ENCODE data around the gene B3GAT3. TPM values are rescaled to one million over a fixed set of nuclear protein-coding genes. Genes with fewer than 3 reads are reported as not detected.
A peak's percentile ranks its signal among the peaks of the same experiment; 100 is the strongest.

The B3GAT3 gene
- total and polyA plus RNA-seq, 10 of the 15 experiments (the other 5 are each of a cell fraction or from before 2014, with no cell fraction given), result 0.31 to 52.7 (median 29.8) TPM

DNA sequence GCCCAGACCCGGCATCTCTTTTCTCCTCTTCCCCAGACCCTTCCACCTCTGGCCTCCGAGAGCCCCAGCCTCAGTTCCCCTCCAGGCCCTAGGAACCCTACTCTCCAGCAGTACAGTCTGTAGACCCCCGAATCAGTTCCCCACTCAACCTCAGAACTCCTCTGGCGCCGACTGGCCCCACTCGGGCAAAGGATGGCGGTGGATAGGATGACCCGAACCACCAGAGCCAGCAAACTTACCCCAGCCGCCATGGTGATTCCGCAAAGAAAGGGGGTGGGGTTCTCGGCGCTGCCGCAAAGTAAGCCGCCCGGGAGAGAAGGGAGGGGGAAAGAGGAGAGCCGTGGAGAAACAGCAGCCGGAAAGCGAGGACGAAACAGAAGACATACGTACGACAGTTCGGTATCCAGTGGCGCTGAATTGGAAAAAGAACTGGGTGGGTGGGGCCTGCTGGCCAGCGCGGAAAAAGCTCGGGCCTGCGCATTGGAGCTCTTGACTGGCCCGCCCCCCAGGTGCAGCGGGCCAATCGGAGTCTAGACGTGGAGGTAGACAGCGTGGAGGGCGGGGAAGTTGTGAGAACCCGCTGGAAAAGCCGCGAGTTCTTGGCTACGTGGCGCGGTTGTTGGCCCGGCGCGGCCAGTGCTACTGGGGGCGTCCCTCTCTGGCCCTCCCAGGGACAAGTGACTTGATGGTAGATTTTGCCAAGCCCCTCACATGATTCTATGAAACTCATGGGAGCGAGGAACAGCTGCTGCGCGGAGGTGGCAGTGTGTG, 48.0 kb downstream of the B3GAT3 start, which contains the start of gene EEF1G (continued):
- peak; percentile 68; the same call in 2 of the 3 replicates for TF ChIP-seq POU2F2 (IDR thresholded peaks at IDR 0.05; ENCODE audit: borderline replicate concordance, low read depth, low read length)
- no peak for TF ChIP-seq WRNIP1 (IDR thresholded peaks at IDR 0.05; ENCODE audit: borderline replicate concordance, low read depth, low read length)
- TF ChIP-seq, protein P1, sequence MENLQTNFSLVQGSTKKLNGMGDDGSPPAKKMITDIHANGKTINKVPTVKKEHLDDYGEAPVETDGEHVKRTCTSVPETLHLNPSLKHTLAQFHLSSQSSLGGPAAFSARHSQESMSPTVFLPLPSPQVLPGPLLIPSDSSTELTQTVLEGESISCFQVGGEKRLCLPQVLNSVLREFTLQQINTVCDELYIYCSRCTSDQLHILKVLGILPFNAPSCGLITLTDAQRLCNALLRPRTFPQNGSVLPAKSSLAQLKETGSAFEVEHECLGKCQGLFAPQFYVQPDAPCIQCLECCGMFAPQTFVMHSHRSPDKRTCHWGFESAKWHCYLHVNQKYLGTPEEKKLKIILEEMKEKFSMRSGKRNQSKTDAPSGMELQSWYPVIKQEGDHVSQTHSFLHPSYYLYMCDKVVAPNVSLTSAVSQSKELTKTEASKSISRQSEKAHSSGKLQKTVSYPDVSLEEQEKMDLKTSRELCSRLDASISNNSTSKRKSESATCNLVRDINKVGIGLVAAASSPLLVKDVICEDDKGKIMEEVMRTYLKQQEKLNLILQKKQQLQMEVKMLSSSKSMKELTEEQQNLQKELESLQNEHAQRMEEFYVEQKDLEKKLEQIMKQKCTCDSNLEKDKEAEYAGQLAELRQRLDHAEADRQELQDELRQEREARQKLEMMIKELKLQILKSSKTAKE (IDR thresholded peaks at IDR 0.05; ENCODE audit: low read depth, poor library complexity, severe bottlenecking), result peak; percentile 49
- no peak for TF ChIP-seq ETV6 (conservative IDR thresholded peaks at IDR 0.05 in 1 of 2, IDR thresholded peaks at IDR 0.05 in 1 of 2; ENCODE audit: borderline replicate concordance in 1 of 2, low read depth in 1 of 2)
- TF ChIP-seq, protein P2, sequence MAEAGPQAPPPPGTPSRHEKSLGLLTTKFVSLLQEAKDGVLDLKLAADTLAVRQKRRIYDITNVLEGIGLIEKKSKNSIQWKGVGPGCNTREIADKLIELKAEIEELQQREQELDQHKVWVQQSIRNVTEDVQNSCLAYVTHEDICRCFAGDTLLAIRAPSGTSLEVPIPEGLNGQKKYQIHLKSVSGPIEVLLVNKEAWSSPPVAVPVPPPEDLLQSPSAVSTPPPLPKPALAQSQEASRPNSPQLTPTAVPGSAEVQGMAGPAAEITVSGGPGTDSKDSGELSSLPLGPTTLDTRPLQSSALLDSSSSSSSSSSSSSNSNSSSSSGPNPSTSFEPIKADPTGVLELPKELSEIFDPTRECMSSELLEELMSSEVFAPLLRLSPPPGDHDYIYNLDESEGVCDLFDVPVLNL (IDR thresholded peaks at IDR 0.05; ENCODE audit: low read depth, low read length), result peak; percentile 73
- no peak for TF ChIP-seq SUPT20H (IDR thresholded peaks at IDR 0.05; ENCODE audit: borderline replicate concordance, control insufficient read depth, low read depth, low read length)
- TF ChIP-seq FOXM1 (IDR thresholded peaks at IDR 0.05; ENCODE audit: low read depth, low read length), result 0 out of 2 replicates have a peak, but pooled peaks have one; percentile 42
- TF ChIP-seq, protein P3, sequence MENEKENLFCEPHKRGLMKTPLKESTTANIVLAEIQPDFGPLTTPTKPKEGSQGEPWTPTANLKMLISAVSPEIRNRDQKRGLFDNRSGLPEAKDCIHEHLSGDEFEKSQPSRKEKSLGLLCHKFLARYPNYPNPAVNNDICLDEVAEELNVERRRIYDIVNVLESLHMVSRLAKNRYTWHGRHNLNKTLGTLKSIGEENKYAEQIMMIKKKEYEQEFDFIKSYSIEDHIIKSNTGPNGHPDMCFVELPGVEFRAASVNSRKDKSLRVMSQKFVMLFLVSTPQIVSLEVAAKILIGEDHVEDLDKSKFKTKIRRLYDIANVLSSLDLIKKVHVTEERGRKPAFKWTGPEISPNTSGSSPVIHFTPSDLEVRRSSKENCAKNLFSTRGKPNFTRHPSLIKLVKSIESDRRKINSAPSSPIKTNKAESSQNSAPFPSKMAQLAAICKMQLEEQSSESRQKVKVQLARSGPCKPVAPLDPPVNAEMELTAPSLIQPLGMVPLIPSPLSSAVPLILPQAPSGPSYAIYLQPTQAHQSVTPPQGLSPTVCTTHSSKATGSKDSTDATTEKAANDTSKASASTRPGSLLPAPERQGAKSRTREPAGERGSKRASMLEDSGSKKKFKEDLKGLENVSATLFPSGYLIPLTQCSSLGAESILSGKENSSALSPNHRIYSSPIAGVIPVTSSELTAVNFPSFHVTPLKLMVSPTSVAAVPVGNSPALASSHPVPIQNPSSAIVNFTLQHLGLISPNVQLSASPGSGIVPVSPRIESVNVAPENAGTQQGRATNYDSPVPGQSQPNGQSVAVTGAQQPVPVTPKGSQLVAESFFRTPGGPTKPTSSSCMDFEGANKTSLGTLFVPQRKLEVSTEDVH (IDR thresholded peaks at IDR 0.05; ENCODE audit: low read depth, partially characterized antibody), result peak; percentile 37
- no peak for TF ChIP-seq PAX8 (IDR thresholded peaks at IDR 0.05)
- TF ChIP-seq ZNF24 (IDR thresholded peaks at IDR 0.05), result no peak
- TF ChIP-seq, protein P4, sequence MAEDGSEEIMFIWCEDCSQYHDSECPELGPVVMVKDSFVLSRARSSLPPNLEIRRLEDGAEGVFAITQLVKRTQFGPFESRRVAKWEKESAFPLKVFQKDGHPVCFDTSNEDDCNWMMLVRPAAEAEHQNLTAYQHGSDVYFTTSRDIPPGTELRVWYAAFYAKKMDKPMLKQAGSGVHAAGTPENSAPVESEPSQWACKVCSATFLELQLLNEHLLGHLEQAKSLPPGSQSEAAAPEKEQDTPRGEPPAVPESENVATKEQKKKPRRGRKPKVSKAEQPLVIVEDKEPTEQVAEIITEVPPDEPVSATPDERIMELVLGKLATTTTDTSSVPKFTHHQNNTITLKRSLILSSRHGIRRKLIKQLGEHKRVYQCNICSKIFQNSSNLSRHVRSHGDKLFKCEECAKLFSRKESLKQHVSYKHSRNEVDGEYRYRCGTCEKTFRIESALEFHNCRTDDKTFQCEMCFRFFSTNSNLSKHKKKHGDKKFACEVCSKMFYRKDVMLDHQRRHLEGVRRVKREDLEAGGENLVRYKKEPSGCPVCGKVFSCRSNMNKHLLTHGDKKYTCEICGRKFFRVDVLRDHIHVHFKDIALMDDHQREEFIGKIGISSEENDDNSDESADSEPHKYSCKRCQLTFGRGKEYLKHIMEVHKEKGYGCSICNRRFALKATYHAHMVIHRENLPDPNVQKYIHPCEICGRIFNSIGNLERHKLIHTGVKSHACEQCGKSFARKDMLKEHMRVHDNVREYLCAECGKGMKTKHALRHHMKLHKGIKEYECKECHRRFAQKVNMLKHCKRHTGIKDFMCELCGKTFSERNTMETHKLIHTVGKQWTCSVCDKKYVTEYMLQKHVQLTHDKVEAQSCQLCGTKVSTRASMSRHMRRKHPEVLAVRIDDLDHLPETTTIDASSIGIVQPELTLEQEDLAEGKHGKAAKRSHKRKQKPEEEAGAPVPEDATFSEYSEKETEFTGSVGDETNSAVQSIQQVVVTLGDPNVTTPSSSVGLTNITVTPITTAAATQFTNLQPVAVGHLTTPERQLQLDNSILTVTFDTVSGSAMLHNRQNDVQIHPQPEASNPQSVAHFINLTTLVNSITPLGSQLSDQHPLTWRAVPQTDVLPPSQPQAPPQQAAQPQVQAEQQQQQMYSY (CRISPR knock-in tag; IDR thresholded peaks at IDR 0.05), result no peak
- TF ChIP-seq CBFB (IDR thresholded peaks at IDR 0.05; ENCODE audit: low read depth), result peak; percentile 82; the same call in 1 of the 2 replicates
- no peak for TF ChIP-seq SREBF2 (IDR thresholded peaks at IDR 0.05; ENCODE audit: low read length)
- TF ChIP-seq, protein P5, sequence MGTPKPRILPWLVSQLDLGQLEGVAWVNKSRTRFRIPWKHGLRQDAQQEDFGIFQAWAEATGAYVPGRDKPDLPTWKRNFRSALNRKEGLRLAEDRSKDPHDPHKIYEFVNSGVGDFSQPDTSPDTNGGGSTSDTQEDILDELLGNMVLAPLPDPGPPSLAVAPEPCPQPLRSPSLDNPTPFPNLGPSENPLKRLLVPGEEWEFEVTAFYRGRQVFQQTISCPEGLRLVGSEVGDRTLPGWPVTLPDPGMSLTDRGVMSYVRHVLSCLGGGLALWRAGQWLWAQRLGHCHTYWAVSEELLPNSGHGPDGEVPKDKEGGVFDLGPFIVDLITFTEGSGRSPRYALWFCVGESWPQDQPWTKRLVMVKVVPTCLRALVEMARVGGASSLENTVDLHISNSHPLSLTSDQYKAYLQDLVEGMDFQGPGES (IDR thresholded peaks at IDR 0.05), result no peak
